Fibroblast of peridontal ligament (primary cell): ENCODE data around the gene AMN1.
"Not testable (repeated sequence)": the region's sequence is repeated elsewhere in the genome, so short reads cannot be mapped to it uniquely, and the experiment has no call there.

Source experiments
- DNase-seq: peaks from one replicate; pipeline ENCODE4 v3.0.0-alpha.2; 2010; ENCODE audit errors: extremely low read depth

Gene AMN1

GRCh38 chr12:31728917-31729640 is at the start of gene AMN1:
AMN1 (minus strand) TSS chr12:31729021; CDS start chr12:31729008, 13 bp downstream.
- peak; percentile 99 for DNase-seq

- no peak for DNase-seq
These were observed 45.0 kb upstream of the AMN1 start for GRCh38 chr12:31773867-31774266.

- DNase-seq: no peak
These were observed 44.5 kb upstream of the AMN1 start for GRCh38 chr12:31773223-31773750.

GRCh38 chr12:31772685-31773222 is 43.9 kb upstream of the AMN1 start:
- DNase-seq: no peak

DNA sequence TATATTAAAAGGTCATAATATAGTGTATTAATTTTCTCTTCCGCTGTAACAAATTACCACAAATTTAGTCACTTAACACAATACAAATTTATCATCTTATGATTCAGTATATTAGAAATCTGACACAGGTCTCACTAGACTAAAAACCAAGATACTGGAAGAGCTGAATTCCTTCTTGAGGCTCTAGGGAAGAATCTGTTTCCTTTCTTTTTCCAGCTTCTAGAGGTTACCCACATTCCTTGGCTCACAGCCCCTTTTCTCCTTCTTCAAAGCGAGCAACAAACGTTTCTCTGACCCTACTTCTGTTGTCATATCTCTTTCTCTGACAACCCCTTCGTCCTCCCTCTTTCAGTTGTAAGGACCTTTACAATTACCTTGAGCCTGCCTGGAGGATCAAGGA is 43.4 kb upstream of the AMN1 start:
- DNase-seq: no peak

DNA sequence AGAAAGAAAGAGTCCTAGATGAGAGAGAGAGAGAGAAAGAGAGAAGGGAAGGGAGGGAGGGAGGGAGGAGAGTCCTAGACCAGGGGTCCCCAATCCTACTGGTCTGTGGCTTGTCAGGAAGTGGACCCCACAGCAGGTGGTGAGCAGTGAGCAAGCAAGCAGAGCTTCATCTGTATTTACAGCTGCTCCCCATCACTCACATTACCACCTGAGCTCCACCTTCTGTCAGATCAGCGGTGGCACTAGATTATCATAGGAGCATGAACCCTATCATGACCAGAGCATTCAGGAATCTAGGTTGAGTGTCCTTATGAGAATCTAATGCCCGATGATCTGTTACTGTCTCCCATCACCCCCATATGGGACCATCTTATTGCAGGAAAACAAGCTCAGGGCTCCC is 39.2 kb upstream of the AMN1 start:
- DNase-seq: no peak

DNA sequence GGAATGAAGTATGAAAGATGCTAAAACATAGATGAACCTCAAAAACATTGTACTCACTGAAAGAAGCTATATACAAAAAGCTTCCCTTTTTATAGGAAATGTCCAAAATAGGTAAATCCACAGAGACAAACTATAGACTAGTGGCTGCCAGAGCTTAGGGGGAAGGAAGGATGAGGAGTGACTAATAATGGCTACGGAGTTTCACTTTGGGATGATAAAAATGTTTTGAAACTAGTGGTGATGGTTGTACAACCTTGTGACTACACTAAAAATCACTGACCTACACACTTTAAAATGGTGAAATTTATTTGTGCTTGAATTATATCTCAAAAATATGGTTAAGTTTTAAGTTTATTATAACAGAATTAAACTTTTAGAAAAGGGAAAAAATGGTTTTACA is 37.1 kb upstream of the AMN1 start:
- DNase-seq: no peak

- DNase-seq: no peak
These were observed 31.0 kb upstream of the AMN1 start for GRCh38 chr12:31759632-31760459.

- DNase-seq: not testable (repeated sequence)
These were observed 29.5 kb upstream of the AMN1 start for GRCh38 chr12:31758297-31758696.

DNA sequence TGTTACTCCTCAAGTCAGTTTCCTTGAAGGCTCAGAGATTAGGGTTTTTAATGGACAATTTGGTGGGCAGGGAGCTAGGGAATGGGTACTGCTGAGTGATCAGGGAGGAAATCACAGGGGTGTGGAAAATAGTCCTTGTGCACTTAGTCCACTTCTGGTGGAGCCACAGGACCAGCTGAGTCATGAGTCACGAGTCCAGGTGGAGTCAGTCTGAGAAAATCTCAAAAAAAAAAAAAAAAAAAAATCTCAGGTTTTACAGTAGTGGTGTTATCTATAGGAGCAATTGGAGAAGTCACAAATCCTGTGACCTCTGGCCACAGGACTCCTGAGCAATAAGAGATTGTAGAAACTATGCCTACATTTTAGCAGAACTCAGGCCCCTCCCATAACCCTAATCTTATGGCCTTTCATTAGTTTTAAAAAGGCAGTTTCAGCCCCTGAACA is 28.2 kb upstream of the AMN1 start:
- no peak for DNase-seq

DNA sequence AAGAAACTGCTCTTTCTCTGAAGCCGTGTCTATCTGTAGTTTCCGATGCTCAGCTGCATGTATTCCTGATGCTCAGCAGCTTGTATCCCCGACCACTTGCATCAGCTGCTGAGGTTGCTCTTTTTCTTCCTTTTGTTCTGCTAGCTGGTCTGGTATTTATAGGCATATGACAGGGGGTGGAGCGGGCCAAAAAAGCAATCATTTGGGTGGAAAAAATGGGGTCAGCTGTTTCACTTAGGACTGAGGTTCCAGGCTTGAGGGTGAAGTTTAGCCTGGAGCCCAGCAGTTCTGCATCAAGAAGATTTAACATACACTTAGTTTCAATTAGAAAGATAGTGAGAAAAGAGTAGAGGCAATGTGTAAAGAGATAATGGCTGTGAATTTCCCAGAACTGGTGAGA is 23.6 kb upstream of the AMN1 start:
- DNase-seq: no peak

DNA sequence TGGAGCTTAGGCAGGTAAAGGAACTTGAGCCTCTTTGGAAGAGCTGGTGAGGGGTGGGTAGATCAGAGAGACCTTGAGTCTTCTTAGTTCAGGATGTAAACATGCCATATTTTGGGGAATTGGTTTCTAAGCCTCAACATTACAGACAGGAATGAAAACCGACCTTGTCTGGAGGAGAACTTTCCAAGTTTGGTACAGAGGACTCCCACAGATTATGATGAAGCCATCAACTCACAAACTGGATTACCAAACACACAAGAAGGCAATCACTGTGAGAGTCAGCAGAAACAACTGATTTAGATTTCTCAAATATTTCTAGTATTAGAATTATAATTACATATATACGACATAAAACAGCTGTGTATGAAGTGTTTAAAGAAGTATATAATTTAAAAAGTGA is 22.3 kb upstream of the AMN1 start:
- no peak for DNase-seq

GRCh38 chr12:31750747-31751039 is 21.9 kb upstream of the AMN1 start:
- no peak for DNase-seq

DNA sequence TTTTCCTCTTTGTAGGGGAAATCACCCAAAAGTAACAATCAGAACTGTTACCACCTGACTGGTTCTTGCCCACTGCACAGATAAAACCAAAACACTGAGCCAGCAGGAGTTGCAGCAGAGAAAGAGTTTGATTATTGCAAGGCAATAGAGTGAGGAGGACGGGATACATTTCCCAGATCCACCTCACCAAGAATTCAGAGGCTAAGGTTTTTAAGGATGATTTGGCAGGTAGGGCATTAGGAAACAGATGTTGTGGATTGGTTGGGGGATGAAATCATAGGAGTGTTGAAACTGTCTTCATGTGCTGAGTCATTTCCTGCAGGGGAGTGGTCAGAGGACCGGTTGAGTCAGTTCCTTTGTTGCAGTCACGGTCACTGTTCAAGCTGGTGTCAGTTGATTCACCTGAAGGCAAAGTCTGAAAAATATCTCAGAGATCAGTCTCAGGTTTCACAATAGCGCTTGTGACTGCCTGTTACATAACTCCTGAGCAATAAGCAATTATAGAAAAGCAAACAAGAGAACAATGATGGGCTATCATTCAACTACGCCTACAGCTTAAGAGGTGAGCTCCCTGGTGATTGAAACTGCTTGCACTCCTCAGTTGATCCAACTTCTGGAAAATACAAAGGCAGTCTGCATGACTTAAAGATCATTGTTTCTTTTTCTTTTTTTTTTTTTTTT is 20.3 kb upstream of the AMN1 start:
- peak; percentile 76 for DNase-seq

- DNase-seq: no peak
These were observed 16.4 kb upstream of the AMN1 start for GRCh38 chr12:31745242-31745641.

- not testable (repeated sequence) for DNase-seq
These were observed 15.5 kb upstream of the AMN1 start for GRCh38 chr12:31744363-31744762.

DNA sequence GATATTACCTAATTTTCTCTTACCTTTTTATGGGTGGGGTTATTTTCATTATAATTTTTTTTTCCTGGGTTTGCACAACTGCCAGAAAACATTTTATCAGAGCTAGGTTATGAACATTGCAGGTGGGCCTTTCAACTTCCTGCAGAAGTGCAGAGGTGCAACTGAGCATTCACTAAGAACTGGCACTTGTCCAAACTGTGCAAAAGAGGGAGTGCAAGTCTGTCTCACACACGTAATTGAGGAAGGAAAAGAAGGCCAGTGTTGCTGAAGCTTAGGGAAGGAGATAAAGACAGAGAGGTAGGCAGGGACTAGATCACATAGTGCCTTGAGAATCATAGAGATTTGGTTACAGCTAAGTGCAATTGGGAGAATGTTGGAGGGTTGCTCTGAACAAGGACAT is 14.1 kb upstream of the AMN1 start:
- no peak for DNase-seq

- no peak for DNase-seq
These were observed 11.8 kb upstream of the AMN1 start for GRCh38 chr12:31740628-31741027.

- no peak for DNase-seq
These were observed 8.9 kb upstream of the AMN1 start for GRCh38 chr12:31737763-31738162.

DNA sequence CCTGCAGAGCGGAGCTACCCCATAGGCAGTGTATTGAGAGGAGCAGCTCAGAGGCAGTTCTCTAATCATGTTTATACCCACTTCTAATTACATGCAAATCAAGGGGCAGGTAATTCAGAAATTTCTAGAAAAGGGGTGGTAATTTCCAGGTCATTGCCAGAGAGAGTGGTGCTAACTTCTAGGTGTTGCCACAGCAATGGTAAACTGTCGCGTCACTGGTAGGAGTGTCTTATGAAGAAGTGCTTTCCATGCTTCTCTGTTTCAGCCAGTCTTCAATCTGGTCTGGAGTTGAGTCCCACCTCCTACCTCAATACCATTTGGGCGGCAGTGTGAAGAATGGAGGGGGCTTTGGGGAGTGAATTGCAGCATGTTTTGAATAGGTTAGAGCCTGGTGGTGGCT is 8.5 kb upstream of the AMN1 start:
- DNase-seq: no peak

DNA sequence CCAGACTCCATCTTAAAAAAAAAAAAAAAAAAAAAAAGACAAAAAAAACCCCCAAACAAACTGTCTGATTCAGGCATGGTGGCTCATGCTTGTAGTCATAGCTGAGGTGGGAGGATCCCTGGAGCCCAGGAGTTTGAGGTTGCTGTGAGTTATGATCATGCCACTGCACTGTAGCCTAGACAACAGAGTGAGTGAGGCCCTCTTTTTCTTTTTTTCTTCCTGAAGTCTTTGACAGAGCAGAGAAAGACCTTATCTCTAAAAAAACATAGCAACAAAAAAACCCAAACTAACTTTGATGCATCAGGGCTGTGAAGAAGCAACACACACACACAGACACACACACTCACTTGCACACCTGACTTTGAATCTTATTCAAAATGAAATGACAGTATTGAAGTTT is 7.7 kb upstream of the AMN1 start:
- peak; percentile 67 for DNase-seq
